NCI-H128 (cell line): ENCODE measurements around the gene ADGRL3.

Experiments
- DNase-seq: peaks from one replicate; lab custom pipeline; 2025; ENCODE audit not compliant: unreplicated experiment; lab: John Stamatoyannopoulos, UW

The ADGRL3 gene

DNA sequence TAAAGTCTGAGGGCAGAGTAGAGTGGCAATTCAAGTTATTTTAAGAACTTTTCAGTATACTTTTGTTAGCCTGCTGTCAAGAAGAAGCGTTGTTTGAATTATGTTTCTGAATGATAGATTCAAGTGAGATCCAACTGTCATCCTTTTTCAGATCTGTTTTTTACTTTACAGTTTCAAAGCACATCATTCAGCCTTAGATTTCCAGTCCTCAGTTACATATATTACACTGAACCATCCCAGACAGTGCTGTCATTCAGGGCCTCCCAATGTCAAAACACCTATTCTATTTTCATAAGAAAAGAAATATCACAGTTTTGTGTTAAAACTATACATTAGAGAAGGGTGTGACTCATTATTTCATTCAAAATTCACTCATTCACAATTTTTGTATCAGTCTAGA is 856.9 kb downstream of the ADGRL3 start:
- no peak for DNase-seq

DNA sequence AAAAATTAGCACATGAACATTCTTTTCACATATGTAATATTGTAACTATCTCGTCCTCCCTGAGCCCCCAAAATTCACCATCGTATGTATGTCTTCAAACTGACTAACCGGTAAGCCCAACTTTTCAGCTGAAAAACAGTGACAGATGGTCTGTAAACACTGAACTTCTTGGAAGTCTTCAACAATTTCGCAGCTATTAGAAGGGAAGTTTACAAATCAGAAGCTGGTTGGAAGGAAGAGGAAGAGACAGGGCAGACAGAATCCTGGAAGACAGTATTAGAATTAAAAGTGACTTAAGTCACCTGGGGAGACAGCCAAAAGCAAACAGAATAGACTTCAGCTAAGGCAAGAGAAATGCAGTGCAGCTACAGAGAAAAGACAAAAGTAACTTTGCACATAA is 858.4 kb downstream of the ADGRL3 start:
- no peak for DNase-seq

DNA sequence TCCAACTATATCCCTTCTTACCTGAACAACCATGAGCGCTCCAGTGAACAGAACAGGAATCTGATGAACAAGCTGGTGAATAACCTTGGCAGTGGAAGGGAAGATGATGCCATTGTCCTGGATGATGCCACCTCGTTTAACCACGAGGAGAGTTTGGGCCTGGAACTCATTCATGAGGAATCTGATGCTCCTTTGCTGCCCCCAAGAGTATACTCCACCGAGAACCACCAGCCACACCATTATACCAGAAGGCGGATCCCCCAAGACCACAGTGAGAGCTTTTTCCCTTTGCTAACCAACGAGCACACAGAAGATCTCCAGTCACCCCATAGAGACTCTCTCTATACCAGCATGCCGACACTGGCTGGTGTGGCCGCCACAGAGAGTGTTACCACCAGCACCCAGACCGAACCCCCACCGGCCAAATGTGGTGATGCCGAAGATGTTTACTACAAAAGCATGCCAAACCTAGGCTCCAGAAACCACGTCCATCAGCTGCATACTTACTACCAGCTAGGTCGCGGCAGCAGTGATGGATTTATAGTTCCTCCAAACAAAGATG is 870.2 kb downstream of the ADGRL3 start:
- DNase-seq = no peak

DNA sequence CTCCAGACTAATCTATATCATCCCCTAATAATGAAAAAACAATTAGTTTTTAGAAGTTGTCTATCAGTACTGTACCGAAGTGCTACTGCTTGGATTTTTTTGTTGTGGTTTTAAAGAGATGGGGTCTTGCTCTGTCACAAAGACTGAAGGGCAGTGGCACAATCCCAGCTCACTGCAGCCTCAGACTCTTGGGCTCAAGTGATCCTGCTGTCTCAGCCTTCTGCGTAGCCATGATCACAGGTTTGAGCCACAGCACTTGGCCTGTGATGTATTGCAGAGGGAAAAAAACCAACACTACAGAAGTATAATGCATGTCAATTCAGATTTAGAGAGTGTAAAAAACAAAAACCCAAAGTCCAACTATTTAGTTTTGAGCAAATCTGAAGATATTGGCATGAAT is 875.0 kb downstream of the ADGRL3 start:
- DNase-seq = no peak

DNA sequence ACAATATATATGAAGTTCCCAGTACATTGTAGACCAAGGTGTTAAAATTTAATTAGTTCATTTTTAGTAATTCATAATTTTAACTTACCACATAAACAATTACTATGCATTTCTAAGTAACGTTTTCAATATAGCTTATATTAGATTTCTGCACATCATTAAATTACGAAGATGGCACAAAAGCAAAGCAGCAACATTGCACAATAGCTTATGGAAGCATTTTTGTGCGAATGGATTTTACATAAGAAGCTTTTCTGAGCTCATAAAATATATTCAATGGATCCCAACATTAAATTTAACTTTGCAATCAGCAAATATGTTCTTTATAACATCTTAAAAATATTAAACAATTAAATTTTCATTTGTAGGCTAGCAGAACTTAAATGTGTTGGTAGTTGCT is 875.4 kb downstream of the ADGRL3 start:
- no peak for DNase-seq

DNA sequence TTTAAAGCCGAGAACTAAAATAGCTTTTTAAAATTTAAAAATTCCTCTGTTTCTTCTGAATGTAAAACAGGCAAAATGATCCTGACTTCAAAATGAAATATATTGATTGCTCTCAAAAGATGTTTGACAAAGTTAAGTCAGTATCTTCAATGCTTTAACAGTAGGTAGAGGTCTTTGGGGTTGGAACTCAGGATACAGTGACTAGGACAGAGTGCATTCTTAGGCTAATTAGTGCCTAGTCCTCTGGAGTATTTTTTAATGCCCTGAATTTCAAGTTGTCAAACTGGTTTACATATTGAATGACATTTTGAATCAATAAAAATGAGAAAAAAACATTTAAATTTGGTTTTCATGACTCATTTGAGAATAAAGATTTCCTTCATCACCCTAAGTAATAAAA is 877.3 kb downstream of the ADGRL3 start:
- DNase-seq = no peak

DNA sequence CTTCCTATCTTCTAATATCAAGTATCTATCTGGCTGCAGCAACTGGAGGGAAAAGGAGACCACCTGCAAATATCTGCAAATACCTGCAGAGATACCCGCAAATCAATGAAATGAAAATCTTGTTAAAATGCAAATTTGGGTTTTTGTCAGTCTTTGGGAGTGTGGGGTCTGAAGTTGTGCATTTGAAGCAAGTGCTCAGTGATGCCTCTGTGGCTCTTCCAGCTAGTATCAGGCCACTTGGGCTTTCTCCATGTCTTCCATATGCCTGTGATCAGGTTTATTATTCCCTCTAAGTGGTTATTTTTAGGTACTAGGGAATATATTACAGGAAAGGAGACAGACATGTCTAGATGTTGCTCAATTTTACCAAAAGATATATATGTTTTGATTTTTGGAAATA is 880.3 kb downstream of the ADGRL3 start:
- no peak for DNase-seq

DNA sequence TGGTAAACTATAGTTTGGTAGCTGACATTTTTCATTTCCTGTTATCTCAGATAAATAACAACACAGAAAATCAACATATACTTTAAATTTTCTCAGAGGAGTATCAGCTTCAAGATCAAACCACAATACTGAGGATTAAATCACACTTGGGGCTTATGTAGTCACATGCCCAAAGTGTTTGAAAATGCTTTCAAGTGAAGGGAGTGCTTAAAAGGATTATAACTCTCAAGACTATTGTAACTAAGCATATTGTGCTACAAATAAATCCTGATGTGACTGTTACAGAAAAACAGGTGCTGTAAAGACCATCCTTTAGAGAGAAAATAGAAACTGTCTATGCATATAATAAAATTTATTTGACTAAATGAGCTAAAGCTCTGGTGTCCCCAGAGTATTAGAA is 887.6 kb downstream of the ADGRL3 start:
- peak; percentile 5 for DNase-seq

DNA sequence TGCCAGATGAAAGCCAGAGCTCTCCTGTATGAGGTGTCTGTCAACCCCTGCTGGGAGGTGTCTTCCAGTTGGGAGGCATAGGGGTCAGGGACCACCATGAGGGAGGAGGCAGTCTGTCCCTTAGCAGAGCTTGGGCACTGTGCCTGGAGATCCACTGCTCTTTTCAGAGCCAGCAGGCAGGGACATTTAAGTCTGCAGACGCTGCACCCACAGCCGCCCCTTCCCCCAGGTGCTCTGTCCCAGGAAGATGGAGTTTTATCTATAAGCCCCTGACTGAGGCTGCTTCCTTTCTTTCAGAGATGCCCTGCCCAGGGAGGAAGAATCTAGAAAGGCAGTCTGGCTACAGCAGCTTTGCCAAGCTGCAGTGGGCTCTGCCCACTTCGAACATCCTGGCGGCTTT is 893.6 kb downstream of the ADGRL3 start:
- DNase-seq = no peak

DNA sequence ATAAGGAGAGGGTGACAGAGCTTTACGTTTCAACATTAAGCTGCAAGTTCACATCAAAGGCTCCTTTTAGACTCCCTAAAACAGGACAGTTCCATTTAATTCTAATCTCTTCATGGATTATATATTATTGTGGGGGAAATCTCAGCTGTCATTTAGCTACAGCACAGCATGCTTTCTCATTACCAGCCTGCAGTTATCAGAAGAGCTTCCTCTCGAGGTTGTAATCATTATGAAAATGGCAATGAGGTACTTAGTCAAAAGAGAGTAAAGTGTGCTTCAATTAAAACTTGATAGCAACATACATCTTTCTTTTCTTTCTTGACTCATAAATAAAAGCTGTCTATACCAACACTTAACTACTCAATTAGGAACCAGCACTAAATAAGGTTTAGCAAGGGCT is 896.8 kb downstream of the ADGRL3 start:
- no peak for DNase-seq

DNA sequence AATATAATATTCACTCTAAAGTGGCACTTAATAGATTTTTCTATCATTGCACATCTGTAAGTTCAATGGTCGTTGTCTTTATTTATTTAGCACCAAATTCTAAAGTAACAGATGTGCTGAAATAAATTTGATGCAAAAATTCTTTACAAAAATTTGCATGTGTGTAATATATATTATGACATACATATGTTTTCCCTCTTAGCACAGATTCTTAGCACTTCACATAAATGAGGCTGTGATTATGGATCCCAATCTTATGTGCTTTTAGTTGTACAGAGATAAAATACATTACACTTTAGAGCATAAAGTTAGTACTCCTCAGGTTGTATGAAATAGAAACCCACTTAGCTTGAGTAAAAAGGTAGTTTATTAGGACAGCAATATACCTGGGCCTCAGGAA is 915.1 kb downstream of the ADGRL3 start:
- no peak for DNase-seq

DNA sequence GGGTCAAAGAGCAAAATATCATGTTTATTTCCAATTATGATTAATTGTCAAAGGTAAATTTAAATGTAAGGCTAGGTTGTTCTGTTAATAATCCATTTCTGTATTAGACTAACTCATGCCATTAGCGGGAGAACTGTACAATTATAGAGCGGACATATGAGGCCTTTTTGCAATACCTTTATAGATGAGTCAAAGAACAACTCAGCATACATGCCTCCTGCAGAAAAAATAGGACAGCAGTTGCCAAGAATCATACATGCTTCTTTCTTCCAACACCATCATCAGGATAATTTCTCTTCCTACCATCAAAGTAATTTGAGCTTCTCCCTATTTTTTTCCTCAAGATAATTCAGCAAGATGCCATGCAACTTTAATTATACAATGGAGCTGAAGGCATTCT is 917.8 kb downstream of the ADGRL3 start:
- DNase-seq = no peak

DNA sequence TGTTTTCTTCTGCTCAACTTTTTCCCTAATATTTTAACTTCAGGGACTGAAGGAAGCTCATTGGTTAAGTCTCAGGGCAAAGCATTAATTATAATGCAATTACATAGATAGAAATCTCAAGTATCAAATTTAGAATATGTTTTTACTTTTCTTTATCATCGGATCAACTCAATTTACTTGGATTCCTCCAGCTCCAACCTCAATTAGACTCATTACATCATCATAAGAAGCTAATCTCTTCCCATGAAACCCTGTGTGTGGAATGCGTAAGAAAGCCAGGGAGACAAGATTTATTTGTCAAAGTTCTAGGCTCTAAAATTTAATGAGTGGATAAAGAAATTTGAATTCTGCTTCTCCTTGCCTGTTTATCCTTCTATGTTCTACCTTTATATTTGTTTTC is 918.4 kb downstream of the ADGRL3 start:
- DNase-seq = no peak

DNA sequence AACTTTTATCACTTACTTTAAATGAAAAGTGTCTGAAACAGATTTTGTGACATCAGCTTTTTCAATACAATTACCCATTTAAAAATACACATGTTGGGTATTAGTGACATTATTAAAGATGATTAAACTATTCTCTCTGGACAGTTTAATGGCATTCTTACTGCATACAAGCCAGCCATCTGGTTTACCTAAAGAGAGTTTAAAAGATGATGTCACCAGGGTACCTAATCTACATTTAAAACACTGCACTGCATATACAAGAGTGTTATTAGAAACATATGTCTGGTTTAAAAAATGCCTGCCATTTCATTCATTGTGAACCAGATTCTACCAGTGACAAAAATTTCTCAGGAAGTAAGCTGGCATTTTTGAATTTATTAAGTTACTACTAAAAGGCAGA is 919.1 kb downstream of the ADGRL3 start:
- no peak for DNase-seq

DNA sequence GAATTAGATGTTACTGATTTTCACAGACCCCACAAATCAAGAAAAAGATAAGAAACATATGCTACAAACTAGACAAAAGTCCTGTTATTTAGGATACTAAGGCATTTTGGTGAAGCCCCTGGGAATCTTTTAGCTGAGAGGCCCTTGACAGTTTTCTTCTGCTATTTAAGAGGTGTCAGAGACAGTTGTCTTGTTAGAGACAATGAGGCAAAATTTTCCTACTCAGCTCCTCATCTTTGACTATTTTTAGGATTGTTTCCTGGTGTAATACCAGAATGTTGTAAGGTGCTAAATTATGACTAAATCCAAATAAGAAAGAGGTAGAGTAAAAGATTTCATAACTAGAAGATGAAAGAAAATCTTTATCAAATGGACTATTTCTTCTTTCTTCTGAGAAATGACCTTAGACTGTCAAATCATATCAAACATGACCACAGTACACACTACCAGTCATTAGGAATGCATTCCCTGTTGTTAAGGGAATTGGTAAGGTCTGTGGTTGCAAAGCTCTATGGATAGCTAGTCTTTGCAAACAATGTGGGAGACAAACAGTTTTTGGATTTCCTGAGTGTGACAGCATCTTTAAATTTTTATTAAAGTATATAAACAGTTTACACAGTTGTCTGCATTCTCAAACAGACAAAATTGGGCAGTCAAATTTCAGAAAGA is 926.1 kb downstream of the ADGRL3 start:
- DNase-seq = no peak
